Measurements from ENCODE around the gene GFER.
"Not testable (repeated sequence)": the region's sequence is repeated elsewhere in the genome, so short reads cannot be mapped to it uniquely, and the experiment has no call there.

The GFER gene

DNA sequence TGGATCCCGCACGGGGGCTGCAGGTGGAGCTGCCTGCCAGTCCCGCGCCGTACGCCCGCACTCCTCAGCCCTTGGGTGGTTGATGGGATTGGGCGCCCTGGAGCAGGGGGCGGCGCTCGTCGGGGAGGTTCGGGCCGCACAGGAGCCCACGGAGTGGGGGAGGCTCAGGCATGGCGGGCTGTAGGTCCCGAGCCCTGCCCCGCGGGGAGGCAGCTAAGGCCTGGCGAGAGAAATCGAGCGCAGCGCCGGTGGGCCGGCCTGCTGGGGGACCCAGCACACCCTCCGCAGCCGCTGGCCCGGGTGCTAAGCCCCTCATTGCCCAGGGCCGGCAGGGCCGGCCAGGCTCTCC is 25.9 kb upstream of the GFER start:
- not testable (repeated sequence) for DNase-seq

DNA sequence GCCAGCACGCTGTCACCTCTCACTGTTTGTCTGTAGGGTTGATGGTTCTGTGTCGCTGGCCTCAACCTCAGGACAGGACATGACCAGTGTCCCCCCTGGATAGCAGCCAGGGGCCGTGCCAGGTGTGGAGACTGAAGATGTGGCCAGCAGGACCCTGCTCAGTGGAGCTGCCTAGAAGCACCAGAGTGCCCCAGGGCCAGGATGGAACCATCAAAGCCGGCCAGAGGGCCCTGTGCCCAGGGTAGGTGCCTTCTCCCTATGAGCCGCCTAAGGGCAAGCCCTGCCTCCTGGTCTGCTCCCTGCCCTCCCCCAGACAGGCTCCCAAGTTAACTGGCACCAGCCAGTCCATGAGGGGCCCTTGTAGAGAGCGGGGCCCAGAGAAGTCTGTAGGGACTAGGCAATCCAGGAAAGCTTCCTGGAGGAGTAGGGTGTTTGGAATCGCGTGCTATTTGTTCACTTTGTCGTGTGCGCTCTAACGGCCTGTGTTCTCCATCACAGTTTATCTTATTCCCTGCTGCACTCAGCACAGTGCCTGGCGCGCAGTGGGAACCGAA is 25.2 kb upstream of the GFER start:
- DNase-seq = no peak

DNA sequence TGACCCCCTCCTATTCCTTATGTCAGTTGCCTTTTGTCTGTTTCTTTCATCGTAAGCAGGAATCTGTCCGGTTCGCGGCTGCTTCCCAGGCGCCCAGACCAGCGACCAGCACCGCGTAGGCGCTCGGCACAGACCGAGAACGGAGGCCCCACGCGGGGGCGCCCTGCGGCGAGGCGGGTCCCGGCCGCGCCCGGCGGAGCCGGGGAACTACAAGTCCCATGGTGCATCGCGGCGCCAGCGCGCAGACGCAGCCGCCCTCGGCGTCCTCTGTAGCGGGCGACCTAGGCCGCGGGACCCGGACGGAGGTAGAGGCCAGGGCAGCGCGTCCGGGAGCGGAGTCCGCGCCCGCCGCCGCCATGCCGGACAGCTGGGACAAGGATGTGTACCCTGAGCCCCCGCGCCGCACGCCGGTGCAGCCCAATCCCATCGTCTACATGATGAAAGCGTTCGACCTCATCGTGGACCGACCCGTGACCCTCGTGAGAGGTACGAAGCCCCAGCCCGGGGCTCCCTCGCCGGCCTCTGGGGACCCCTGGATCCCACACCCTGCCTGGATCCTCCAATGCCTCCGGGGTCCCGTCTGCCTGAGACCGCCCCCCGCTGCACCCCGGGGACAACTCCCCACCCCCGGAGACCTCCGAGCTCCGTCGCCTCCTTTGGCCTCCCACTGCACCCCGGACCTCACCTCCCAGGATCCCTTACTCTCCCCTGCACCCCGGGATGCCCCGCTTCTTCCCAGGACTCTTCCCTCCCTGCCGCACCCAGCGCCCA is 24.5 kb upstream of the GFER start, which contains the start of gene NDUFB10:
TSS of gene NDUFB10 (plus strand) at position 270 of the 771 bp plus-strand sequence. CDS start at position 357, 87 bp downstream.
- DNase-seq = peak; percentile 95

DNA sequence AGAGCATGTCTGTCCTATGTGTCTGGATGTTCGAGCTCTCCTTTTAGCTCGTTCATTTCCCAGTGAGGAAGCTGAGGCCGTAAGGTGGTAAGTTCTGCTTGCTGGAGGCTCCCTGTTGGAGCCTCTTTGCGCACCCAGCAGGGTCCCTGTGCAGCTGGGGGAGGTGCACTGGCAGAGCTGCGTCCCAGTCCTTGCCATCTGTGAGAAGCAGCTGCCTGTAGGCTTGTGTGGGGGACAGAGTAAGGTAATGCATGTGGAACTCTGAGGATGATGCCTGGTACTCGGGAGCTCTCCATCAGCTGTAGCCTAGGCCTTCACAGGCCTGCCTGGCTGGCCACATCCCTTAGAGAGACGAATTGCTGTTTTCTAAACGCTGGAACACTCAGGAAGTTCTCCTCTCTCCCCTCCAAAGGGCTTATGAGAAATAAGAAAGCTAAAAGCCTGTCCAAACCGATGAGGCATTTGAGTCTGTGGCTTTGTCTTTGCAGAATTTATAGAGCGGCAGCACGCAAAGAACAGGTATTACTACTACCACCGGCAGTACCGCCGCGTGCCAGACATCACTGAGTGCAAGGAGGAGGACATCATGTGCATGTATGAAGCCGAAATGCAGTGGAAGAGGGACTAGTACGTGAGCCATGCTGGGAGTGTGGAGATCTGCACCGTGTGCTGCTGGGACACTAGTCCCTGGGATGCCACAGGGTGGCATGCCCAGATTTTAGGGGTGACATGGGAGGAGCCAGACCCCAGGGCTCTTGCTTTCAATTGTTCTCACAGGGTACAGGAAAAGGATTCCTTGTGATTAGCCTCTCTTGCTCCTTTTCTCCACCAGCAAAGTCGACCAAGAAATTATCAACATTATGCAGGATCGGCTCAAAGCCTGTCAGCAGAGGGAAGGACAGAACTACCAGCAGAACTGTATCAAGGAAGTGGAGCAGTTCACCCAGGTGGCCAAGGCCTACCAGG is 23.0 kb upstream of the GFER start:
- peak; percentile 59 for DNase-seq

DNA sequence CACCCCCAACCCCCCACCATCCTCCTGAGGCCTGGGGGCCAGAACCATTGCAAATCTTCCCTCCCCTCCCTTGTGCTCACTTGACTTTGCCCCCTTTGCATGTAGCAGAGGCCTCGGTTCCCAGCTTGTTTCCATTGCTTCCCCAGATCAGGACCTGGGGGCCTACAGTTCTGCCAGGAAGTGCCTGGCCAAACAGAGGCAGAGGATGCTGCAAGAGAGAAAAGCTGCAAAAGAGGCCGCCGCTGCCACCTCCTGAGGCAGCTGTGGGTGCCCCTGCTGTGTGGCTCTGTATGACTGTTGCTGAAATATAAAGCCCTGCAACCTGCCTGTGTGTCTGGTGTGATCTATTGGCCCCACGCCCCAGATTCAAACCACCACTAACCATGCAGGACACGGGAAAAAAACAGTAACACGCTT is 22.3 kb upstream of the GFER start:
- DNase-seq = no peak

DNA sequence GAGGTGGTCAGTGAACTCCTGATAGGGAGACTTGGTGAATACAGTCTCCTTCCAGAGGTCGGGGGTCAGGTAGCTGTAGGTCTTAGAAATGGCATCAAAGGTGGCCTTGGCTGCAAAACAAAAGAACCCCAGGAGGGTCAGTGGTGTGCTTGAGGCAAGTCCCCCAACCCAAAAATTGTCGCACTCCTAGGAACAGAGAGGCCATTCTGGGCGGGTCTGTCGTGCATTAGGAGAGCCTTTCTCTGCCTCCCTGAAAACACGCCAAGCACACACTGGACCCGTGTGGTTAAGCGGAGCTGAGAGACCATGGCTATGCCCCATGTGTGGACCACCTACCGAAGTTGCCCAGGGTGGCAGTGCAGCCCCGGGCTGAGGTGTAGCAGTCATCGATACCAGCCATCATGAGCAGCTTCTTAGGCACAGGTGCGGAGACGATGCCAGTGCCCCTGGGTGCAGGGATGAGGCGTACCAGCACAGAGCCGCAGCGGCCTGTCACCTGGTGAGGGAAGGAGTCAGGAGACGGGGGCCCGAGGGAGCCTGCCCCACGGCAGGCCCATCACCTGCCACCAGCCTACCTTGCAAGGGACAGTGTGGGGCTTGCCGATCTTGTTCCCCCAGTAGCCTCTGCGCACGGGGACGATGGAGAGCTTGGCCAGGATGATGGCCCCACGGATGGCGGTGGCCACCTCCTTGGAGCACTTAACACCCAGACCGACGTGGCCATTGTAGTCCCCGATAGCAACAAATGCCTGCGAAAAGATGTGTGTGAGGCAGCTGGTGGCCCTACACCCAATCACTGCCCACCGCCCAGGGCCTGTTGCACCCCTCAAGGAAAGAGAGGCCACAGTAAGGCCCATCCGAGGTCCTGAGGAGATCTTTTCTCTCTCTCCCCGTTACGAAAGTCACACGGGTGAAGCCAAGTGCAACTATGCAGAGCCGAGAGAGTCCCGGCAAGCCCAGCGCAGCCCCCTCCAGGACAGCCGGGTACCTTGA is 21.5 kb upstream of the GFER start:
- not testable (repeated sequence) for DNase-seq

DNA sequence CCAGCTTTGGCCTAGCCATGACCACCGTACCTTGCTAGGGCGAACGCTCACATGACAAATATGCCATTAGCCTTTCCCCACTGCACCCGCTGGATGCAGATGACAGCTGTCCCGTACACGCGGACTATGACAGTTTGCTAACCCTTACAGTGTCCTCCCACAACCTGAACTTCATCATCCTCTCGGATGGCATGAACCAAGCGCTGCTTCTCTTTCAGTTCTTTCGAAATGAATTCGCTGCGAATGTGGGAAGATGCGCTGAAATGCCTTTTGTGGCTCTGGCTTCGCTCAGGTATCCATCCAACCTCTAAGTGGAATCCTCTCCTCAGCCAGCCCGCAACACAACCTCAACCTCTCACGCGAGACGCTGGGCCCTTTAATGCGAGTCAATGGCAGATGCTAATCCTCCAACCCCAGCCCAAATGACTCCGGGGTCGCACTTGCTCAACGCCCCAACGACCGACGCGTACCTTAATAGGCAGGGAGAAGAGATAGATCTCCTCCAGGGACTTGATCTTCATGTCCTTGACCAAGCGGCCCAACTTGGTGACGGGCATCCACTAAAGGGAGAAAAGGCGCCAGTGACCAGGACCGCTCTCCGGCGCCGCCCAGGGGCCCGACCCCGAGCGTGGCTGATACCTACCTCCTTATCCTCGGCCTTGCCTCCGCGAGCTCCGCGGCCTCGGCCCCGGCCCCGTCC is 20.0 kb upstream of the GFER start:
- DNase-seq = no peak

DNA sequence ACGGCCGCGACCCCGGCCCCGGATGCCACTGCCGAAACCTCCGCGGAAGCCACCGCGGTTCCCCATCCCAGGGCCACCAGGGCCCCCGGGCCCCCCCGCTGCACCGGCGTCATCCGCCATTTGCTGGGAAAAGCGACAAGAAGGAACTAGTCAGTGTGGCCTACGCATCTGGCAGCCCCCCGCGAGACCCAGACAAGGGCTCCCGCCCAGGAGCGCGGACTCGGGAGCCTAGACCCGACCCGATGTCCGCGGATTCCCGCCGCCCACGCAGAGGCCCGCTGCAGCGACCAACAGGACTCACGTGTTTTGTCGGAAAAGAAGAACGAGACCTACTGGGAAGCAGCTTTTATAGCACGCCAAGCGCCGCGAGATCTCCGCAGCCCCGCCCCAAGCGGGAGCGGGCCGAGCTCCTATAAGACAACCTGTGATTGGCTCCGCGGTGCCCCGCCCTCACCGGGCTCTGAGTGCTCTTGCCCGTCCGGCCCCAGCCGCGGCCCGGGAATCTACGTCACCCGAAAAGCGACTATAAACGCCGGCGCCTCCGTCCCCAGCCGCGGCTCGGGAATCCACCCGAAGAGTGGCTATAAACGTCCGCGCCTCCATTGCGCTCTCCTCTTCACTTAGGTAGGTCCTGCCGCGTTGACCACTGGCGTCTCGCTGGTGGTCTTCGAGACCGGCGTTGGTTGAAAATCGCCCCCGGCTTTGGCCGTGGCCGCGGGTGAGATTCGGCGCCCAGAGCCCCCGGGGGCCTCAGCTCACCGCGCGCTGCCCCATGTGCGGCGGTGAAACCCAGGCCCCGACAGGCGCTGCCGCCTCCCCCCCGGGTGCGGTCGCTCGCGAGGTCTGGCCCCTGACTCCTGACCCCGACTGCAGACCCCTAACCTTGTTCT is 19.2 kb upstream of the GFER start, which contains the start of gene RPS2:
TSS of gene RPS2 (minus strand) at position 321 of the 890 bp plus-strand sequence. CDS start at position 120, 201 bp downstream.
- peak; percentile 97 for DNase-seq

DNA sequence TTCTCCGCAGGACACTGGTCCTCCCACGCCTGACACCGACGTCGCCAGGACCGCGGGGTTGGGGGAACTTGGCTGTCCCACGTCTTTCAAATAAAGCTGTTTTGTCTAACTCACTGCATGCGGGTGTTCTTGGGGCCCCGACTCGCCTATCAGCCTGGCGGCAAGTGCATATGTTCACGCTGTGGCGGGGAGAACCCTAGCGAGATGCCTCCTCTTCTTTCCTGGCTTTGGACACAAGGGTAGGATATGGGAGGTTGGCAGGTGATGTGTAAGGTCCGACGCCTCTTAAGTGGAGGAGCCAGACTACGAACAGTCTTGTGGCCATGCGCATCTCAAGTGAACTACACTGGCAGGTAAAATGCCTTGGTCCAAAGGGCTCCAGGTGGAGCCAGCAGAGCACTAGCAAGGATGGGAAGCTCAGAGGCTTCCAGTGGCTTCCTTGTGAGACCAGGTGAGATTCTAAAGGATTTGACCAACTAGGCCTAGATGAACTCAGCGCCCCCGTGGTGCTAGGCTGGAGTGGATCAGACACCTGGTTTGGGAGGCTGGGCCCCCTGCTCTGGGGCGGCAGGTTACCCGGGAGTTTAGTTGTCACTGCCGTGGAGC is 18.5 kb upstream of the GFER start:
- DNase-seq = no peak

DNA sequence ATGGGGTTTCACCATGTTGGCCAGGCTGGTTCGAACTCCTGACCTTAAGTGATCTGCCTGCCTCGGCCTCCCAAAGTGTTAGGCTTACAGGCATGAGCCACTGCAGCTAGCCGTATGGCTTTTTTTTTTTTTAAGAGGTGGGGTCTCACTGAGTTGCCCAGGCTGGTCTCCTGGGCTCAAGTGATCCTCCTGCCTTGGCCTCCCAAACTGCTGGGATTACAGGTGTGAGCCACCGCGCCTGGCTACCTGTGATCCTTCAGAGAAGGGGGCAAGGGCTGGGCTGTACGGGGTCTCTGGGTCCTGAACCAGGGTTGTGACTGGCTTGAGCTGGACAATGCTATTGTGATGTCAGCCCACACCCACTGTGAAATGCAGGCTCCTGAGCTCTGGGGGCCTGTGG is 17.5 kb upstream of the GFER start, which contains the start of gene RNF151:
TSS of gene RNF151 (plus strand) at position 397 of the 400 bp plus-strand sequence. CDS start 26 bp downstream, outside the sequence.
- DNase-seq = no peak

DNA sequence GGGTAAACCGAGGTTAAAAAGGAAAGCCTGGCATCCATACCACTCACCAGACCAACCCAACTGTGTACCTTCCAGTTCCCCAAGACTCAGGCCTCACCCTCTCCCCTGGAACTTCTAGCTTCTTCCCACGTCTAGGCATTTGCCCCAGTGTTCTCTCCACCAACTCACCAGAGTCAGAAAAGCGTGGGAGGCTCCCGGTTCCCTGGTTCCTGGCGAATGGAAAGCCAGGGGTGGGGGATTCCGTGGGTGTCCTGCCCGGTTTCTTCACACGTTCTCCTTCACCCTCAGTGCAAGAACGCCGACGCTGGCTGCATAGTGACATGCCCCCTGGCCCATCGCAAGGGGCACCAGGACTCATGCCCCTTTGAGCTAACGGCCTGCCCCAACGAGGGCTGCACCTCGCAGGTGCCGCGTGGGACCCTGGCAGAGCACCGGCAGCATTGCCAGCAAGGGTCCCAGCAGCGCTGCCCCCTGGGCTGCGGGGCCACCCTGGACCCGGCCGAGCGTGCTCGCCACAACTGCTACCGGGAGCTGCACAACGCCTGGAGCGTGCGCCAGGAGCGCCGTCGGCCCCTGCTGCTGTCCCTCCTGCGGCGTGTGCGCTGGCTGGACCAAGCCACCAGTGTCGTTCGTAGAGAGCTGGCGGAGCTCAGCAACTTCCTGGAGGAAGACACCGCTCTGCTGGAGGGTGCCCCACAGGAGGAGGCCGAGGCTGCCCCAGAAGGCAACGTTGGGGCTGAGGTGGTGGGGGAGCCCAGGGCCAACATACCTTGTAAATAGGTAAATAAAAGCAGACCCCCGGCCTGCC is 15.6 kb upstream of the GFER start:
- DNase-seq = no peak

DNA sequence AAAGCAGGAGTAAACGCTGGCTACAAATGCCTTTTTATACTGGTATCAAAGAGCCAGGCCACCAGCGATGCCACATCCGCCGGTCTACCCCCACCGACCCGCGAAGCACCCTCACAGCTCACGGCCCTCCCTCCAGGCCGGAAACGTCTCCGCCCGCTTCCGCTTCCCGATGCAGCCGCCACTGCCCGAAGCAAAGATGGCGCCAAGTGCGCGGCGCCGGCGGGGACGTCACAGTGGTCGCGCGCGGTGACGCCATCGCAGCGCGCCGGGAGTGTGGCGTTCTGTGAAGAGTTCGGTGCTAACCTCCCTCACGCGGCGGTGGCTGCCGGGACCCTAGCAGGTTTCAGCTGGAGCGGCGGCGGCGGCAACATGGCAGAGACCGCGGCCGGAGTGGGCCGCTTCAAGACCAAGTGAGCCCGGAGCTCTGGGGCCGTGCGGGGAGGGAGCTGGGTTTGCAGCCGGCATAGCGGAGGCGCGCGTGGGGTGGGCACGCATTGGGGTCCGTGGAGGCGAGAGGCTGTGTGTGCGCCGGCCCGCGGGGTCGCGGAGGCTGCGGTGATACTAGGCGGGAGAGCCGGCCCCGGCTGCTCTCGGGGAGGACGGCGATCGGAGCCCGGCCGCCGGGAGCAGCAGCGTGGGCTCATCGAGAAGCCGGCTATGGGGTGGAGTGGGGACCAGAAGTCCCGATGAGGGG is 12.1 kb upstream of the GFER start, which contains the start of gene TBL3:
TSS of gene TBL3 (plus strand) at position 258 of the 694 bp plus-strand sequence. CDS start at position 370, 112 bp downstream.
- DNase-seq = peak; percentile 95

DNA sequence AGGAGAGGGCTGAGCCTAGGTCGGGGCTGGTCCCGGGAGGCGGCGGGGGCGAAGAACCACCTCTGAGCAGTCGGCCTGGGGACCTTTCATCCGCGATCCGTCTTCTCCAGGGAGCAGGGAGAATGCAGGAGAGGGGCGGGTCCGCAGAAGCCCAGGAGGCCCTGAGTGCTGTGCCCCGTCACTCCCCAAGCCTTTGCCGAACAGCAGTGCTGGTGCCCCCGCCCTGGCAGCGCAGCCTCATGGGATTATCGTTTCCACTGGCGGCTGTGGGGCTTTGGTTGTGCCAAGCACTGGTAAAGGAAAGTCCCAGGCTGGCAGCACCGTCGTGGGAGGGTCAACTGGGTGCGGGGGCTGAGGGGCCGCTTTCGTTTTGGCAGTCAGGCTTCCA is 11.5 kb upstream of the GFER start:
- DNase-seq = no peak

DNA sequence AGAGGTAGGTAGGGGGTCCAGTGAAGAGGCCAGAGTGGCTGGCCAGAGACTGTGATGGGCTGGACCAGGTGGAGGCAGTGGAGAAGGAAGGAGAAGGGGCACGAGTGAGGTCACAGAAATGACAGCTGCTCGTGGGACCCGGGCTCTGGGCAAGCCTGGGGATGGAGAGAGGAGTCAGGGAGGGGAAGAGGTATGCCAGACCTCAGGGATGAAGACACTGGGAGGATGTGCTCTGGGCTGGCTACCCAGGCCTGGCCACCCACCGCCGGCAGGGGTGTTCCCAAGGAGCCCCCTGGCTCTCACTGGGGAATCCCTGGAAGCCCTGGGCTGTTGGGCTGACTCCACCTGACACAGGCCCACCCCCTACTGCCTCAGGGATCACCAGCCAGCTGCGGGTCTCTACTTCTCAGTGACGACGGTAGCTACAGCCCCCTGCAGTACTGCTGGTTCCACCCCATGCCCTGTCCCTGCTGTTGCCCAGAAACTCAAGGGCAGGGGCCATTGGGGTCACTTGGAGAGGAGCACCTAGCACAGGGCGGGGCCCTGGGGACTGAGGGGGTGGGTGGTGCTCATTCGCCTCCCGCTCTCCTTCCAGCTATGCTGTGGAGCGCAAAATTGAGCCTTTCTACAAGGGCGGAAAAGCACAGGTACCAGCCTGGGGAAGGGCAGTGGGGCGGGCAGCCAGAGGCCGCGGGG is 10.4 kb upstream of the GFER start:
- DNase-seq = no peak

DNA sequence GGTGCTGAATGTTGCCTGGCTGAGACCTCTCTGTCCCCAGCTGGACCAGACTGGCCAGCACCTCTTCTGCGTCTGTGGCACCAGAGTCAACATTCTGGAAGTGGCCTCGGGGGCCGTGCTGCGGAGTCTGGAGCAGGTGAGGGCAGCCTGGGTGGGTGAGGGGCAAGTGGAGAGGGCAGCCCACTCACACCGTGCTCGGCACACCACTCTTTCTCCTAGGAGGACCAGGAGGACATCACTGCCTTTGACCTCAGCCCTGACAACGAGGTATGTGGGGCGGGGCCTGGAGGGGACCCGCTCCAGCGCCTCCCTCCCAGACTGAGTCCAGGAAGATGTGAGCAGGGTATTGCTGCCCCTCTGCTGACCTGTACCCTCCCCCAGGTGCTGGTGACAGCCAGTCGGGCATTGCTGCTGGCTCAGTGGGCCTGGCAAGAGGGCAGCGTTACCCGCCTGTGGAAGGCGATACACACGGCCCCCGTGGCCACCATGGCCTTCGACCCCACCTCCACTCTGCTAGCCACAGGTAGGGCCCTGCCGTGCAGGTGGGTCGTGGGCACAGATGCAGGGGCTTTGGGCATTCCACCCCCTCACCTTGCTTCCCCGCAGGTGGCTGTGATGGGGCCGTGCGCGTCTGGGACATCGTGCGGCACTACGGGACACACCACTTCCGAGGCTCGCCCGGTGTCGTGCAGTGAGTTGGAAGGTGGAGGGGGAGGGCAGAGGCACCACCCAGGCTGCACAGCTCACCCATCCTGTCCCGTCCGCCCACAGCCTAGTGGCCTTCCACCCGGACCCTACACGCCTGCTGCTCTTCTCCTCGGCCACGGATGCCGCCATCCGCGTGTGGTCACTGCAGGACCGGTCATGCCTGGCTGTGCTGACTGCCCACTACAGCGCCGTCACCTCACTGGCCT is 9.6 kb upstream of the GFER start:
- no peak for DNase-seq
